Breast epithelium (tissue), 3 donors: ENCODE results near the gene TMEM232.

Experiments used
- POLR2A ChIP-seq: fragments of 450-650 bp; IDR thresholded peaks from one replicate; pipeline ENCODE4 v1.6.1; 2016; ENCODE audit warnings: antibody characterized with exemption, mild to moderate bottlenecking, moderate library complexity
- POLR2AphosphoS5 ChIP-seq, 3 donors: sonication (generic); formaldehyde crosslinking; IDR thresholded peaks; one replicate each; pipeline ENCODE4 v1.6.1; 2017; ENCODE audit warnings: antibody characterized with exemption in 3 of 3
- TF ChIP-seq, protein P1 (sequence below), 3 donors: fragments of 450-650 bp; IDR thresholded peaks; one replicate each; pipeline ENCODE4 v1.5.1; 2016 to 2017; ENCODE audit warnings: antibody characterized with exemption in 3 of 3, mild to moderate bottlenecking in 3 of 3, moderate library complexity in 3 of 3

DNA sequence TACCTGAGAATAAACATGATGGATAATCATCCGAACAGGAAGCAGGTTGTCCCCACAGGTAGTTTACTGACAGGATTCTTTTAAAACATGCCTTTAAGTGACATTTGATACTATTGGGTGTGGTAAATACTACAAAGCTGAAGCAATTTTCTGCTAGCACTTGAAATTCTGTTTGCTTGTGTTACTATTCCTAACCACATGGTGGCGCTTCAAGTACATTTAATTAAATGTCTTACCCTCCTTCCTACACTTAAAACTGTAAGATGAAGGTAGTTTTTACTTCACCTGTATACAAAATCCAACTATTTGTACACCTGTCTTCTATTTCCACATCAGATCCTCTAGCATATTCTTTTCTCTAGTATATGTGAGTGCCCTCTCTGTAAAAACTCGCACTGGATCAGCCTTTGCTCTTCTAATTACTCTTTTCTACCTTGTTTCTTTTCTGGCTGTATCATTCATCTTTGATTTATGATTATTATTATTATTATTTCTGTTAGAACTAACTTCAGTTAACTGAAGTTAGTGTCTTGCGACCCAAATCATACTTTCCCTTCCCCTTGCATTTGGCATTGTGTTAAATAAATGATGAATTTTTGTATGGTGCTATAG lies 30.8 kb upstream of the TMEM232 start:
- TF ChIP-seq, protein P1, sequence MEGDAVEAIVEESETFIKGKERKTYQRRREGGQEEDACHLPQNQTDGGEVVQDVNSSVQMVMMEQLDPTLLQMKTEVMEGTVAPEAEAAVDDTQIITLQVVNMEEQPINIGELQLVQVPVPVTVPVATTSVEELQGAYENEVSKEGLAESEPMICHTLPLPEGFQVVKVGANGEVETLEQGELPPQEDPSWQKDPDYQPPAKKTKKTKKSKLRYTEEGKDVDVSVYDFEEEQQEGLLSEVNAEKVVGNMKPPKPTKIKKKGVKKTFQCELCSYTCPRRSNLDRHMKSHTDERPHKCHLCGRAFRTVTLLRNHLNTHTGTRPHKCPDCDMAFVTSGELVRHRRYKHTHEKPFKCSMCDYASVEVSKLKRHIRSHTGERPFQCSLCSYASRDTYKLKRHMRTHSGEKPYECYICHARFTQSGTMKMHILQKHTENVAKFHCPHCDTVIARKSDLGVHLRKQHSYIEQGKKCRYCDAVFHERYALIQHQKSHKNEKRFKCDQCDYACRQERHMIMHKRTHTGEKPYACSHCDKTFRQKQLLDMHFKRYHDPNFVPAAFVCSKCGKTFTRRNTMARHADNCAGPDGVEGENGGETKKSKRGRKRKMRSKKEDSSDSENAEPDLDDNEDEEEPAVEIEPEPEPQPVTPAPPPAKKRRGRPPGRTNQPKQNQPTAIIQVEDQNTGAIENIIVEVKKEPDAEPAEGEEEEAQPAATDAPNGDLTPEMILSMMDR (IDR thresholded peaks at IDR 0.05) = peak in 2 of 3 donors; percentile 50 to 54
- no peak for TF ChIP-seq POLR2A
- no peak for TF ChIP-seq POLR2AphosphoS5 (IDR thresholded peaks at IDR 0.05)
